Lower lobe of right lung (tissue), 2 donors: Measurements from ENCODE around the gene CHD6. TPM values are rescaled to one million over a fixed set of nuclear protein-coding genes. Genes with fewer than 3 reads are reported as not detected.

Experiments used
- ATAC-seq, 2 donors: fragments of 200-7000 bp; cut with Tn5 transposase; one replicate each; pipeline ENCODE4 v1.9.1; 2020 to 2022; ENCODE audit warnings: mild to moderate bottlenecking in 2 of 2, moderate library complexity in 2 of 2
- DNase-seq: peaks from one replicate; pipeline ENCODE4 v3.0.0-alpha.2; 2020
- H3K27ac ChIP-seq: fragments of 200-600 bp; one replicate; pipeline ENCODE4 v1.8.0; 2022
- H3K27me3 ChIP-seq: fragments of 200-600 bp; one replicate; pipeline ENCODE4 v1.8.0; 2022; ENCODE audit warnings: low read depth
- H3K36me3 ChIP-seq: fragments of 200-600 bp; one replicate; pipeline ENCODE4 v1.8.0; 2022; ENCODE audit warnings: mild to moderate bottlenecking
- H3K4me1 ChIP-seq: fragments of 200-600 bp; one replicate; pipeline ENCODE4 v1.8.0; 2022
- H3K4me3 ChIP-seq: fragments of 200-600 bp; one replicate; pipeline ENCODE4 v1.8.0; 2022; ENCODE audit warnings: mild to moderate bottlenecking
- H3K9me3 ChIP-seq: fragments of 200-600 bp; one replicate; pipeline ENCODE4 v1.8.0; 2022
- intact Hi-C: fragments of 100-400 bp; cut with DNase I; formaldehyde crosslinking; loops from one replicate; pipeline ENCODE4 v1.11.0; 2022
- total RNA-seq: library from RNA; stranded (reverse); fragmentation: NEBNext Ultra II Directional; extraction: Animal tissue kit (Norgen Biotek cat#: 25700); gene quantifications from one replicate; pipeline ENCODE4 v1.2.1, GENCODE V29; 2021
- TF ChIP-seq, protein P1 (sequence below): fragments of 200-600 bp; IDR thresholded peaks from one replicate; pipeline ENCODE4 v1.8.0; 2022; ENCODE audit warnings: antibody characterized with exemption, mild to moderate bottlenecking
- donor health status: DM: no; HTN: yes; CAD: no; lungs with severe emphysema.

CHD6 gene
- total RNA-seq, 1 donor from 2014 or later: 43.6 TPM

GRCh38 chr20:41533537-41534136 is 84.5 kb downstream of the CHD6 start:
- Histone ChIP-seq H3K9me3 (no peaks in the 10 kb centered on the region), H3K4me3 (no peak overlapping the region), H3K27ac (no peak overlapping the region), H3K27me3 (no peaks in the 10 kb centered on the region), H3K4me1 (no peaks in the 10 kb centered on the region), H3K36me3 (peaks cover 16% of the 10 kb centered on the region)
- intact Hi-C loops: no loop called here
- TF ChIP-seq, protein P1, sequence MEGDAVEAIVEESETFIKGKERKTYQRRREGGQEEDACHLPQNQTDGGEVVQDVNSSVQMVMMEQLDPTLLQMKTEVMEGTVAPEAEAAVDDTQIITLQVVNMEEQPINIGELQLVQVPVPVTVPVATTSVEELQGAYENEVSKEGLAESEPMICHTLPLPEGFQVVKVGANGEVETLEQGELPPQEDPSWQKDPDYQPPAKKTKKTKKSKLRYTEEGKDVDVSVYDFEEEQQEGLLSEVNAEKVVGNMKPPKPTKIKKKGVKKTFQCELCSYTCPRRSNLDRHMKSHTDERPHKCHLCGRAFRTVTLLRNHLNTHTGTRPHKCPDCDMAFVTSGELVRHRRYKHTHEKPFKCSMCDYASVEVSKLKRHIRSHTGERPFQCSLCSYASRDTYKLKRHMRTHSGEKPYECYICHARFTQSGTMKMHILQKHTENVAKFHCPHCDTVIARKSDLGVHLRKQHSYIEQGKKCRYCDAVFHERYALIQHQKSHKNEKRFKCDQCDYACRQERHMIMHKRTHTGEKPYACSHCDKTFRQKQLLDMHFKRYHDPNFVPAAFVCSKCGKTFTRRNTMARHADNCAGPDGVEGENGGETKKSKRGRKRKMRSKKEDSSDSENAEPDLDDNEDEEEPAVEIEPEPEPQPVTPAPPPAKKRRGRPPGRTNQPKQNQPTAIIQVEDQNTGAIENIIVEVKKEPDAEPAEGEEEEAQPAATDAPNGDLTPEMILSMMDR: no peak
- no peak for DNase-seq
- no peak for ATAC-seq

GRCh38 chr20:41532935-41533334 is 85.2 kb downstream of the CHD6 start:
- ATAC-seq: no peak
- no peak overlapping the region for H3K4me3 ChIP-seq
- no peaks in the 10 kb centered on the region for H3K4me1 ChIP-seq
- no peak for DNase-seq
- peaks cover 16% of the 10 kb centered on the region for H3K36me3 ChIP-seq
- no peaks in the 10 kb centered on the region for H3K9me3 ChIP-seq
- TF ChIP-seq, protein P1: no peak
- H3K27me3 ChIP-seq: no peaks in the 10 kb centered on the region
- intact Hi-C loops: no loop called here
- H3K27ac ChIP-seq: no peak overlapping the region

DNA sequence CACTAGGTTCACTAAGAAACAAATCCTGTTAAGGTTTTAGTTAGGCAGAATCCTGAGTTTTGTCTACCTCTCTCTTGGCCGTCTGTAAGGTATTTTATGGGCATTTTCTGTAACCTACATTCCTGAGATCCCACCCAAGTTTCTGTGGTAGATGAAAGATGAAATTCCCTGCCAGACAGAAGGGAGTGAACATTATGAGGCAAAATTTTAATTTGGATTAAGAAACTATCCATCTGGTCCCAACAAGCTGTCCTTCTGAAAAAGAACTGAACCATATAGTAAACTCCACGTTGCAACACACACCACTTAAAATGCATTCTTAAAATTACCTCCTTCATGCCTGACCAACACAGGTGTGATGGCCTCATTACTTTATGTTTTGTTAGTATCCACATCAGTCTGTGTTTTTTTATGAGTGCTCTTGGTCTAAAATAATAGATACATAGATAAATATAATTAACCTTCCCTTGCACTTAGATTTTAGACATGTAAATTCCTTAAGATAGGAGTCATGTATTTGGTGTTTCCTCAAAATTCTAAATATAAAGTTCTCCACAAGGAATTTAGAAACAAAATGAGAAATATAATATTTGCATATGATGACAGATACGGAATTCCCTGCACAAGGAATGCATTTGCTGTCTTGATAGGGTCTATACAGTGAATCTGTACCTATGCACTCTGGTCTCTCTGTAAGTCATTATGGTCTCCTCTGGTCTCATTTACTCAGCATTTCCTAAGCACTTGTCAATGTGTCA is 86.5 kb downstream of the CHD6 start:
- H3K9me3 ChIP-seq: no peaks in the 10 kb centered on the region
- no peak for ATAC-seq
- no peak overlapping the region for H3K4me3 ChIP-seq
- intact Hi-C loops: no loop called here
- H3K27ac ChIP-seq: no peak overlapping the region
- H3K4me1 ChIP-seq: no peaks in the 10 kb centered on the region
- no peaks in the 10 kb centered on the region for H3K27me3 ChIP-seq
- H3K36me3 ChIP-seq: peaks cover 16% of the 10 kb centered on the region
- TF ChIP-seq, protein P1: no peak
- DNase-seq: no peak

GRCh38 chr20:41530923-41531322 is 87.3 kb downstream of the CHD6 start:
- DNase-seq: no peak
- Histone ChIP-seq H3K4me1 (peaks cover 1% of the 10 kb centered on the region), H3K27me3 (no peaks in the 10 kb centered on the region)

DNA sequence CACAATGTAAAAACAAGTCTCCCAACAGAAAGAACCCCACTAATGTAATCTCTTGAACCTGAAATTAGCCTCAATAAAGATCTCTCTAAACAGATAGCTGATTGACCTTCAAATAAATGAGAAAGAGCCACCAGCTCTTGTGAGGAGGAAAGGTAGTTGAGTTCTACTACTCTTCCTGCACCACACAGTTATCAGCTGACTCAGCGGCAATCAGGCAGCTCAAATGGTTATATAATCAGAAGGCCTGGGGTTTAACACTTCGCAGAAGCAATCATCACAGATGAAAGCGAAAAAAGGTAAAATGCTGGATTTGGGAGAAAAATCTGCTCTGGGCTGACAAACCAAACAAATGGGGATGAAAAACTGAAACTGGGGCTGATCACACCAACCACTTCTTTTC is 91.8 kb downstream of the CHD6 start:
- Histone ChIP-seq H3K4me1 (peaks cover 18% of the 10 kb centered on the region), H3K27ac (no peak overlapping the region), H3K4me3 (no peak overlapping the region), H3K27me3 (no peaks in the 10 kb centered on the region), H3K9me3 (no peaks in the 10 kb centered on the region), H3K36me3 (peaks cover 4% of the 10 kb centered on the region)
- TF ChIP-seq, protein P1: no peak
- intact Hi-C loops: no loop called here
- ATAC-seq (no peak), DNase-seq (no peak)

More at GRCh38 chr20:41530923-41531322, 87.3 kb downstream of the CHD6 start:
- H3K36me3 ChIP-seq: peaks cover 16% of the 10 kb centered on the region
- H3K27ac ChIP-seq: no peak overlapping the region
- H3K4me3 ChIP-seq: no peak overlapping the region
- no peaks in the 10 kb centered on the region for H3K9me3 ChIP-seq
- intact Hi-C loops: no loop called here
- TF ChIP-seq, protein P1: no peak
- ATAC-seq: no peak
